Common myeloid progenitor, CD34-positive (primary cell): ENCODE measurements around the gene ANKRD33B.
"Not testable (repeated sequence)": the region's sequence is repeated elsewhere in the genome, so short reads cannot be mapped to it uniquely, and the experiment has no call there.

Experiments
- CTCF ChIA-PET: fragments of 350-600 bp; sonication (Branson Sonifier 250); formaldehyde crosslinking; loops from one replicate; lab custom pipeline; 2021; ENCODE audit warnings: antibody characterized with exemption; lab: Charles Lee
- POLR2A ChIA-PET: fragments of 350-600 bp; sonication (Branson Sonifier 250); formaldehyde crosslinking; loops from one replicate; lab custom pipeline; 2021; ENCODE audit warnings: antibody characterized with exemption; lab: Charles Lee
- DNase-seq, 3 donors: peaks; one replicate each; pipeline versions ENCODE4 v3.0.0 to v3.0.0-alpha.2; 2013
- H3K27ac ChIP-seq, 2 experiments: 1 replicate in 1 of 2; 2 replicates in 1 of 2; pipeline ENCODE4 v1.7.0; 2013; ENCODE audit warnings: inconsistent platforms in 2 of 2, low read length in 2 of 2, mild to moderate bottlenecking in 2 of 2, low read depth in 1 of 2, moderate library complexity in 1 of 2; ENCODE audit not compliant: severe bottlenecking in 2 of 2, insufficient read depth in 1 of 2, poor library complexity in 1 of 2
- H3K27me3 ChIP-seq, 5 experiments: replicated peaks in 2 of 5; 1 replicate in 3 of 5; 2 replicates in 2 of 5; pipeline versions ENCODE4 v1.6.1 to v1.7.0; 2013; ENCODE audit warnings: low read length in 4 of 5, mild to moderate bottlenecking in 2 of 5, moderate library complexity in 2 of 5, inconsistent platforms in 1 of 5; ENCODE audit not compliant: insufficient read depth in 5 of 5, control insufficient read depth in 4 of 5
- H3K36me3 ChIP-seq, 4 experiments: 1 replicate in 2 of 4; 2 replicates in 2 of 4; pipeline versions ENCODE4 v1.6.1 to v1.7.0; 2013; ENCODE audit warnings: low read length in 3 of 4, control low read depth in 1 of 4, mild to moderate bottlenecking in 1 of 4; ENCODE audit not compliant: control insufficient read depth in 4 of 4, insufficient read depth in 4 of 4
- H3K4me1 ChIP-seq, 4 experiments: 1 replicate in 3 of 4; 2 replicates in 1 of 4; pipeline versions ENCODE4 v1.6.1 to v1.7.1; 2013; ENCODE audit warnings: low read length in 3 of 4, mild to moderate bottlenecking in 3 of 4, control low read depth in 1 of 4, inconsistent platforms in 1 of 4, moderate library complexity in 1 of 4; ENCODE audit not compliant: control insufficient read depth in 4 of 4, insufficient read depth in 4 of 4; ENCODE audit errors: control extremely low read depth in 1 of 4
- H3K4me3 ChIP-seq, 7 experiments: 1 replicate in 4 of 7; 2 replicates in 3 of 7; pipeline versions ENCODE4 v1.5.1 to v1.7.0; 2013; ENCODE audit warnings: mild to moderate bottlenecking in 7 of 7, low read length in 6 of 7, moderate library complexity in 6 of 7, inconsistent platforms in 2 of 7, low read depth in 2 of 7, control low read depth in 1 of 7; ENCODE audit not compliant: insufficient read depth in 4 of 7, control insufficient read depth in 1 of 7; ENCODE audit errors: extremely low read depth in 1 of 7
- H3K9me3 ChIP-seq, 5 experiments: 1 replicate in 4 of 5; 2 replicates in 1 of 5; pipeline versions ENCODE4 v1.6.1 to v1.7.1; 2013; ENCODE audit warnings: low read length in 4 of 5, mild to moderate bottlenecking in 2 of 5, inconsistent platforms in 1 of 5, low read depth in 1 of 5, moderate library complexity in 1 of 5; ENCODE audit not compliant: control insufficient read depth in 4 of 5, insufficient read depth in 2 of 5; ENCODE audit errors: control extremely low read depth in 1 of 5
- WGBS: methylation state at CpG from one replicate; pipeline ENCODE4 v1.1.5; 2013; ENCODE audit not compliant: insufficient coverage; 5-methylcytosine and 5-hydroxymethylcytosine counted together

ANKRD33B gene

DNA sequence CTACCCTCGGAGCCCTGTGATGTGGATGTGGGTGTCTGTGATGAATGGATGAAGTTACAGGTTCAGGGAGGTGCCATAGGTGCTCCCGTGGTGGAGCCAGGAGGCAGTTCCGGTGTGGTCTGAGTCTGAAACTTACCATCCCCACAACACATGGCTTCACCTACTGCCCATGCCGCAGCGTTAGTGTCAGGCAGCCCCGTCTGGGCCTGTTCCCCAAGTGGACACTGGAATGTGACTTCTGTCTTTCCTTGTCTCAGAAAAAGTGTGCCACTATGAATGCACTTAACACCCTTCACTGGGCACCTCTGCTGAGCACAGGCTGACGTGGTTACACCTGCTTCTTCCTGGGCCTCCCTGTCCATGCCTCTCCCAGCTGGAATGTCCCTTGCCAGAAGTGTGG is 8.6 kb downstream of the ANKRD33B start:
- Histone ChIP-seq H3K27ac (no peak overlapping the region), H3K36me3 (peaks cover 0 to 7% (median 1%) of the 10 kb centered on the region in 4 experiments), H3K9me3 (no peaks in the 10 kb centered on the region), H3K4me1 (peaks cover 0 to 11% (median 6%) of the 10 kb centered on the region in 4 experiments), H3K4me3 (no peak overlapping the region), H3K27me3 (no peaks in the 10 kb centered on the region)
- CTCF ChIA-PET, result no interaction called here
- no peak for DNase-seq
- 95% methylated on average over 4 of the region's 7 CpGs for whole genome bisulfite sequencing
- POLR2A ChIA-PET, result no interaction called here

DNA sequence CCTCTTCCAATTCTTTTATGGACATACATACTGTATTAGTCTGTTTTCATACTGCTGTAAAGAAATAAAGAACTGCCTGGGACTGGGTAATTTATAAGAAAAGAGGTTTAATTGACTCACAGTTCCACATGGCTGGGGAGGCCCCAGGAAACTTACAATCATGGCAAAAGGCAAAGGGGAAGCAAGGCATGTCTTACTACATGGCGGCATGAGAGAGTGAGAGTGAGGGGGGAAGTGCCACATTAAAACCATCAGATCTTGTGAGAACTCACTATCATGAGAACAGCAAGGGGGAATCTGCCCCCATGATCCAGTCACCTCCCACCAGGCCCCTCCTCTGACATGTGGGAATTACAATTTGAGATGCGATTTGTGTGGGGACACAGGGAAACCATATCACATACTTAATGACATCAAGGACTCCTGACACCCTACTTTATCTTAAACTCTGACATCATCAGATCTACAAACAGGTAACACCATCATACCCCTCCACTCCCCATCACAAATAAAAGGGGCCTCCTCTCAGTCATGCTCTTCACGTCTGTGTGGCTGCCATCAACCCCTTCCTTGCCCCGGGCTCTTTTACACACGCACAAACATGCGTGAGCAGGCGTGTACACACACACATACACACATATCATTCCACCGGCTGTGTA is 9.7 kb downstream of the ANKRD33B start:
- H3K9me3 ChIP-seq, result no peaks in the 10 kb centered on the region
- peak in 1 of 3 donors; percentile 36 for DNase-seq
- ChIA-PET POLR2A (no interaction called here), CTCF (interaction anchor here (0.7 to 1.4 kb wide), 3 partner anchors 31 to 65 kb away, joined by 3 to 4 read pairs (median 3); no protein-coding TSS in a partner anchor)
- H3K27ac ChIP-seq, result no peak overlapping the region
- peaks cover 2 to 16% (median 14%) of the 10 kb centered on the region in 4 experiments for H3K4me1 ChIP-seq
- peaks cover 0 to 4% (median 1%) of the 10 kb centered on the region in 4 experiments for H3K36me3 ChIP-seq
- no peak overlapping the region for H3K4me3 ChIP-seq
- 95% methylated on average over 6 of the region's 8 CpGs for WGBS
- H3K27me3 ChIP-seq, result no peaks in the 10 kb centered on the region

DNA sequence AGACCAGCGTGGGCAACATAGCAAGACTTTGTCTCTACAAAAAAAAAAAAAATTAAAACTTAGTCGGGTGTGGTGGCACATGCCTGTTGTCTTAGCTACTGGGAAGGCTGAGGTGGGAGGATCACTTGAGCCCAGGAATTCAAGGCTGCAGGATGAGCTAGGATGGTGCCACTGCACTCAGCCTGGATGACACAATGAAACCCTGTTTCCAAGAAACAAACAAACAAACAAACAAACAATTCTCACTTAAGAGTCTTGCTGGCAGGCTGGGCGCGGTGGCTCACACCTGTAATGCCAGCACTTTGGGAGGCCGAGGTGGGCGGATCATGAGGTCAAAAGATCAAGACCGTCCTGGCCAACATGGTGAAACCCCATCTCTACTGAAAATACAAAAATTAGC is 11.0 kb downstream of the ANKRD33B start:
- DNase-seq, H3K27ac ChIP-seq, POLR2A ChIA-PET, H3K36me3 ChIP-seq, H3K9me3 ChIP-seq, H3K4me3 ChIP-seq, H3K27me3 ChIP-seq: not testable (repeated sequence)
- CTCF ChIA-PET, result interaction anchor here (1.3 to 1.4 kb wide), 2 partner anchors 10 to 33 kb away, joined by 3 read pairs; no protein-coding TSS in a partner anchor
- 100% methylated on average over 1 of the region's 7 CpGs for WGBS
- peaks cover 2 to 26% (median 21%) of the 10 kb centered on the region in 4 experiments for H3K4me1 ChIP-seq

DNA sequence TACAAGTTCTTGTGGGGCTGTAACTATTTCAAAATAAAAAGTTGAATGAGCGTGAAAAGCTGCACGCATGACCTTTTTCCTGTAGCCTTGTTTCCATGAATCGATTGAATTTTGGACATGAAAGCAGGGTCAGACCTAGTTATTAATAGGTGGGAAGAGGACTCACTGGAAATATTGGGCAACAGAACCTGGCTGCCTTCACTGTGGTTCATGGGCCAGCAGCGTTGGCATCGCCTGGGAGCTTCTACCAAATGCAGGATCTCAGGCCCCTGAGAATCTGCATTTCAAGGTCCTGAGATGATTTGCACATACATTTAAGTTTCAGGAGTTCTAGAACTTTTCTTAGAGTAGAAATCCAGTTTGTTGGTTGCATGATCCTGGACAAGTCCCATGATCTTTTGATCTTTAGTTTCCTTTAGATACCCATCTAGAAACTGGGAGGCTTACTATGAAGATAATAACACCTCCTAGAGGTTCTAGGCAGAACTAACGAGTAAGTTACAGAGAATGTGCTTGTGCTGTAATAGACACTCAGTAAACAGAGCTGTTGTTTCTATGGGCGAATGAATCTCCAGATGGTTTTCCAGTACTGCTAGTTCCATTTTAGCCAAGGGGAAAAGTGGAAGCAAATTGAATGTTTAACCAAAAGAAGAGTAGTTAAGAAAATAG is 12.4 kb downstream of the ANKRD33B start:
- Histone ChIP-seq H3K4me3 (no peak overlapping the region), H3K27me3 (no peaks in the 10 kb centered on the region), H3K27ac (no peak overlapping the region), H3K9me3 (no peaks in the 10 kb centered on the region), H3K4me1 (peaks cover 2 to 28% (median 24%) of the 10 kb centered on the region in 4 experiments), H3K36me3 (peaks cover 0 to 4% (median 1%) of the 10 kb centered on the region in 4 experiments)
- ChIA-PET CTCF (interaction anchor here (1.8 to 2.7 kb wide), 2 partner anchors 51 to 86 kb away, joined by 7 to 15 read pairs; no protein-coding TSS in a partner anchor), POLR2A (interaction anchor here (0.6 to 0.7 kb wide), 2 partner anchors 9 to 11 kb away, joined by 3 read pairs; no protein-coding TSS in a partner anchor)
- no peak for DNase-seq
- 100% methylated on average over 6 of the region's 7 CpGs for WGBS

- DNase-seq, result no peak
- 79% methylated on average over 4 of the region's 7 CpGs for WGBS
- peaks cover 0 to 4% (median 1%) of the 10 kb centered on the region in 4 experiments for H3K36me3 ChIP-seq
- ChIA-PET CTCF (interaction anchor here (1.6 to 2.7 kb wide), 3 partner anchors 51 to 157 kb away, joined by 3 to 15 read pairs (median 7); no protein-coding TSS in a partner anchor), POLR2A (no interaction called here)
- no peaks in the 10 kb centered on the region for H3K27me3 ChIP-seq
- H3K27ac ChIP-seq, result no peak overlapping the region
- no peak overlapping the region for H3K4me3 ChIP-seq
- peaks cover 2 to 28% (median 24%) of the 10 kb centered on the region in 4 experiments for H3K4me1 ChIP-seq
- no peaks in the 10 kb centered on the region for H3K9me3 ChIP-seq
Observed at GRCh38 chr5:10576790-10577189, 12.9 kb downstream of the ANKRD33B start.

DNA sequence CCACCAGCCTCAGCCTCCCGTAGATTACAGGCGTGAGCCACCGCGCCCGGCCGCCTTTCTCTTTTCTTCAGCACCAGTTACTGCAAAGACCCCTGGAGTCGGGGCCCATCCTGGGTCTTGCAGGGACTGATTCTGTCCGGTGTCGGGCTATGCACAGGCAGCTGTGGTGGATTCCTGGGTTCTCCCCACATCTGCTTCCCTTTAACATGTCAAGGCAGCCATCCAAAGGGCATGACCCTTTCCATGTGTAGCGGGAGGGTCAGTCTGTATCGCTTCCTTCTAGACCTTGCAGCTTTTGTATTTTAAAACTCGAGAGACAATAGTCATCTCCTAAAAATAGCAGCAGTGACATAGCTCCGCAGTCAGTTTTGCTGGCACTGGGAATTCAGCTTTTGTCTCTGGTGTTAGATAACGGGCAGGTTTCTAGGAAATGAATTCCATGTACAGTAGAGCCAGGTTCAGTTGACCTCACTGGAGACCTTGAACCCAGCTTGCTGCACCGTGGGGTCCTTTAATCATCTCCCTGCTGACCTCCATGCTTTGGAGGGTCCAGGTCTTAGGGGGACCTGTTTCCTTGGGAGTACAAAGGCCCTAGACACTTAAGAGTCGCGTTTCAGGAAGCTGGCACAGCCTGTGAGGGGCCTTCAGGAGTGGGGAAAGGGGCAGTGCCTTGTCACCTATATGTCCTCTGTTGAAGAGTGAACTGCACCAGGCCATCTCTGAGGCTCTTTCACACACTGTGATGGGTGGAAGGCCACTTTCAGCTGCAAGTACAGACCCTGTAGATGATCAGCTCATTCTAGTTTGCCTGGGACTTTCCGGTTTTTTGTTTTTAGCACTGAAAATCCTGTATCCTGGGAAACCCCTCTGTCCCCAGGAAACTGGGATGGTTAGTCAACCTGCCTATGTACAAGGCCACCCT is 13.8 kb downstream of the ANKRD33B start:
- no peak overlapping the region for H3K4me3 ChIP-seq
- no peaks in the 10 kb centered on the region for H3K27me3 ChIP-seq
- no peak overlapping the region for H3K27ac ChIP-seq
- no peaks in the 10 kb centered on the region for H3K9me3 ChIP-seq
- peaks cover 0 to 7% (median 1%) of the 10 kb centered on the region in 4 experiments for H3K36me3 ChIP-seq
- ChIA-PET CTCF (interaction anchor here (1.2 to 2.7 kb wide), 5 partner anchors 10 to 158 kb away, joined by 3 to 15 read pairs (median 7); no protein-coding TSS in a partner anchor), POLR2A (interaction anchor here (1.4 kb wide), 1 partner anchor 93 kb away, joined by 3 read pairs; no protein-coding TSS in a partner anchor)
- DNase-seq, result no peak
- 74% methylated on average over 16 of the region's 18 CpGs for WGBS
- peaks cover 2 to 28% (median 24%) of the 10 kb centered on the region in 4 experiments for H3K4me1 ChIP-seq
